DND-41 (cell line): ENCODE data around the gene SUN5.

Experiments
- CTCF ChIP-seq: IDR thresholded peaks from 2 replicates; pipeline ENCODE4 v1.5.1; 2012; ENCODE audit warnings: borderline replicate concordance, low read length, moderate library complexity, mild to moderate bottlenecking; ENCODE audit not compliant: poor library complexity, severe bottlenecking; ENCODE audit errors: extremely low read depth
- EZH2 ChIP-seq: IDR thresholded peaks from 3 replicates; pipeline ENCODE4 v1.6.1; 2012; ENCODE audit warnings: borderline replicate concordance, low read depth, mild to moderate bottlenecking, moderate library complexity, low read length, inconsistent platforms; ENCODE audit not compliant: severe bottlenecking

- TF ChIP-seq CTCF (no peak), EZH2 (no peak)
Observed at GRCh38 chr20:32958574-32958973, 45.7 kb downstream of the SUN5 start.
